HAP-1 (cell line): Measurements from ENCODE around the gene ART3.
"Not testable (repeated sequence)": the region's sequence is repeated elsewhere in the genome, so short reads cannot be mapped to it uniquely, and the experiment has no call there.

Experiments
- DNase-seq, 2 experiments: peaks; one replicate each; pipeline ENCODE4 v3.0.0-alpha.2; 2016 to 2020; ENCODE audit warnings: low spot score in 2 of 2
- H3K27me3 ChIP-seq: fragments of 250-450 bp; sonication (Bioruptor Pico); 2 replicates; pipeline ENCODE4 v1.5.1; 2020; ENCODE audit warnings: low read depth, mild to moderate bottlenecking, moderate library complexity
- H3K36me3 ChIP-seq: fragments of 250-450 bp; sonication (Bioruptor Pico); replicated peaks from 2 replicates; pipeline ENCODE4 v1.5.1; 2020; ENCODE audit warnings: mild to moderate bottlenecking
- H3K4me1 ChIP-seq: fragments of 250-450 bp; sonication (Bioruptor Pico); 2 replicates; pipeline ENCODE4 v1.5.1; 2020; ENCODE audit warnings: mild to moderate bottlenecking
- H3K4me3 ChIP-seq: fragments of 250-450 bp; sonication (Bioruptor Pico); 2 replicates; pipeline ENCODE4 v1.5.1; 2020; ENCODE audit warnings: mild to moderate bottlenecking, moderate library complexity
- H3K9me3 ChIP-seq: fragments of 250-450 bp; sonication (Bioruptor Pico); 2 replicates; pipeline ENCODE4 v1.5.1; 2020; ENCODE audit warnings: mild to moderate bottlenecking, moderate library complexity
- in situ Hi-C: fragments of 300-500 bp; cut with MboI; formaldehyde crosslinking; loops from 3 replicates; pipeline ENCODE4 v1.14.3; 2020; ENCODE audit warnings: low sequenced_read_pairs, inconsistent platforms, mixed read lengths

Gene ART3, protein sequence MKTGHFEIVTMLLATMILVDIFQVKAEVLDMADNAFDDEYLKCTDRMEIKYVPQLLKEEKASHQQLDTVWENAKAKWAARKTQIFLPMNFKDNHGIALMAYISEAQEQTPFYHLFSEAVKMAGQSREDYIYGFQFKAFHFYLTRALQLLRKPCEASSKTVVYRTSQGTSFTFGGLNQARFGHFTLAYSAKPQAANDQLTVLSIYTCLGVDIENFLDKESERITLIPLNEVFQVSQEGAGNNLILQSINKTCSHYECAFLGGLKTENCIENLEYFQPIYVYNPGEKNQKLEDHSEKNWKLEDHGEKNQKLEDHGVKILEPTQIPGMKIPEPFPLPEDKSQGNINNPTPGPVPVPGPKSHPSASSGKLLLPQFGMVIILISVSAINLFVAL

DNA sequence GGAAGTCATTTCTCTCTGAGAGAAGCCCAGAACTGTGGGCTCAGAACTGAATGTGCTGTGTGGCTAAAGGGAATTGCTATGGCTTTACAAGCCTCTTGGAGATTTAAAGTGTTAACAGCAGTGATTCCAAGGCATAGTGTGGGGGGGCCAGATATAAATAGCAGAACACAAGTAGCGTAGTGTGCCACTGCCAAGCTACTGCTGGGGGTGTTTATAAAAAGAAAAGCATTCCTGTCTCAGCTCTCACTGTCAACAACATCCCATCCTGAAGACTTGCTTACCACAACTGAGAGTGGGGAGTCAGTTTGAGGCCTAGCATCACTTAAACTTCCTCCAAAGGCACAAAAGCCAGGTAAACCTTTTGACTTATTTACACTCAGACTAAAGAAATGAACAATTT, at the start of gene ART3:
TSS of gene ART3 (plus strand) at position 242 of the 400 bp plus-strand sequence. CDS start 1,181 bp downstream, outside the sequence.
- Histone ChIP-seq H3K4me3 (no peak within 1 kb of the TSS), H3K36me3 (no peaks in the 10 kb centered on the region), H3K4me1 (peaks cover 7% of the 10 kb centered on the region), H3K27me3 (no peaks in the 10 kb centered on the region), H3K9me3 (no peaks in the 10 kb centered on the region)
- DNase-seq: no peak
- in situ Hi-C loops: no loop called here

DNA sequence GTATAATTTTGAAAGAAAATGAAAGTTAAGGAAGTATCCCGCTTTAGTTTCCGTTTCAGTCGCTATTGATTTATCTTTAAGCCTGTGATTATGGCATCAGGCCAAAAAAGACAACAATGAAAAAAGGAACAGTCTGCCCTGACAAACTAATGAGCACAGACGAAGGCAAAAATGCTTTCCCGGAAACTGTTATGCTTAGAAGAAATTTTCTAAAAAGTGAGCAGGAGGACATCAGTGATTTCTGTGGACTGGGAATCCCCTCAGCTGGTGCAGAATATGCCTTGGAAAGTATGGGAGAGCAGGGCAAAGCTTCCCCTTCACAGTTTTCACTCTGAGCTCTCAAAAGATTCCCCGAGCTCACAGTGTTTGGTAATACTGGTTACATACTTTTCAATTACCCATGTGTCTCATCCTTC, 46.2 kb upstream of the ART3 start:
- H3K27me3 ChIP-seq: peaks cover 29% of the 10 kb centered on the region
- no peaks in the 10 kb centered on the region for H3K36me3 ChIP-seq
- H3K9me3 ChIP-seq: no peaks in the 10 kb centered on the region
- no peak overlapping the region for H3K4me3 ChIP-seq
- in situ Hi-C loops: no loop called here
- peak in 1 of 2 experiments; percentile 52 for DNase-seq
- H3K4me1 ChIP-seq: peaks cover 7% of the 10 kb centered on the region; the same call in 1 of the 2 replicates

DNA sequence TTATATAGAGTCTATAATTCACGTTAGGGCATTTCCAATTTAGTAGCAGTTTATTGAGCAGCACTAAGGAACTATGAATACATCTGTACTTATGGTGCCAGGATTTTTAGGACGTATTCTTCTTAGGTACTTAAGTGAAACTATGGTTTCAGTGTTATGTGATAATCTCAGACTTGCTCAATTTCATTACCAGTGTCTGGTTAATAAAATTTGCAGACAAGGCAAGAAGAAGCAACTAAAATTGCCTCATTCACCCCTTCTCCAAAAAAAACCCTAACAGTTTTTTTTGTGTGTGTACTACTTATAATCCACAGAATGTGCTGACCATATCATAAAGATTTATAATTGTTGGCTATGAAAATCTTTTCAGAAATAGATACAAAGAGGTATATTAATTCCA, 45.2 kb upstream of the ART3 start:
- Histone ChIP-seq H3K36me3 (no peaks in the 10 kb centered on the region), H3K4me1 (peaks cover 7% of the 10 kb centered on the region; the same call in 1 of the 2 replicates), H3K9me3 (no peaks in the 10 kb centered on the region), H3K4me3 (no peak overlapping the region), H3K27me3 (peaks cover 26% of the 10 kb centered on the region)
- in situ Hi-C loops: no loop called here
- DNase-seq: no peak

DNA sequence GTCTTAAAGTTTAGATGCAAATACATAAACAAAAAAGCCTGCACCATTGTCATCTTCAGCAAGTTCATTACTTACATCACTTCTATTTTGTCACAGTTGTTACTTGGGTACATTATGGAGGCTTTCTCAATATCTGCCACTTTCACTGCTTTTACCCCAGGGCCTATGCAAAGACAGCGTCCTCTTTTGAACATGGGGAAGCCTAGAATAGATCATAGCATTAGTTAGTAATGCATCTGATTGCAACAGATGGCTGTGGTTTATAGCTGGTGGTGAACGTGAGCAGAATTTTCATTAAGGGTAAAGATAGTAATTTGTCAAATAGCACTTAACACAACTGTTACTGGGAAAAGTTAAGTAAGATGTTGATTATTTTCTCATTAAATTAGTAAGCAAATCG, 39.4 kb upstream of the ART3 start:
- no peaks in the 10 kb centered on the region for H3K36me3 ChIP-seq
- H3K4me3 ChIP-seq: no peak overlapping the region
- no peak for DNase-seq
- H3K4me1 ChIP-seq: no peaks in the 10 kb centered on the region
- no peaks in the 10 kb centered on the region for H3K9me3 ChIP-seq
- in situ Hi-C loops: no loop called here
- H3K27me3 ChIP-seq: peaks cover 13% of the 10 kb centered on the region

DNA sequence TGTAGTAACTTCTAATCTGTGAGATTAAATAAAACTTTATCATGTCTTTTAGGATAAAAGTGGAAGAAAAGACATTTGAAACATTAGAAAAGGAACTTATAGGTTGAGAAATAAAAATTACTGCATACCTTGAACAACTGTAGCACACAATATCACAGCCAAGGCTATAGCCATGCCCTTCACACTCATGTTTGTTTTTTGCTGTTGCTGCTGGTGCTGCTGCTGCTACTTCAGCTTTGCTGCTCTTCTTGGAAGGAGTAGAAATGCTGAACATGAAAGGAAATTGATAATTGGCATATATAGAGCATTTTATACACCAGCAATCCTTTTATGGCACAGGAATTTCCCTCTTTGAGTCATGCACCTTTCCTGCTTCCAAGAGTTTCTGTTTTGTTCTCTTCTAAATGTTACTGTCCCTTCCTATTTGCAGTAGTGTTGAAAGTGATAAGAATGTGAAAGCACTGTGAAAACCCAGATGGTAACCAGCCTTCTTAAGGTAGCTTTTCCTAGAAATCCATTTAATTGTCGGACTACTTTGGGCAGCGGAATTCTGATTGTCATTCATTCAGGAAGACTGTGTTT, 38.6 kb upstream of the ART3 start, which contains the start of gene CXCL11:
TSS of gene CXCL11 (minus strand) at position 272 of the 582 bp plus-strand sequence. CDS start at position 189, 83 bp downstream.
- Histone ChIP-seq H3K4me3 (no peak within 1 kb of the TSS), H3K4me1 (no peaks in the 10 kb centered on the region), H3K36me3 (no peaks in the 10 kb centered on the region), H3K9me3 (no peaks in the 10 kb centered on the region), H3K27me3 (peaks cover 9% of the 10 kb centered on the region)
- in situ Hi-C loops: no loop called here
- no peak for DNase-seq

DNA sequence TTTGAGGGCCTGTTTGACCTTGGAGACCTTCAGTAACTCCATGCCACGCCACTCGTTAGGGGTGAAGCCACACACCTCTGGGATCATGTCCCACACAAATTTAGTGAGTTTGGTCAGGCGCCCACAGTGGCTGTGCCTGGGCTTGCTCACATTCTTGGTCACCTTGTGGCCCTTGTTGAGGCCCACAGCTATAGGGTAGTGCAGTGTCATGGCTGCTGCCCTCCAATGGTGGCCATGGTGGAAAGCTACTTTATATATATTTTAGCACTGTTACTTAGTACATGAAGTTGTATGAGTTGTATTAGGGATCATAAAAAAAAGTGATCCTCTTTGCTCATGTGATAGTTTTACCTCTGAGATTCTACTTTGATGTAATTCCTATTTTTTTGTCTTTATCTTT, 37.7 kb upstream of the ART3 start:
- Histone ChIP-seq H3K27me3 (peaks cover 8% of the 10 kb centered on the region), H3K36me3 (no peaks in the 10 kb centered on the region), H3K9me3 (no peaks in the 10 kb centered on the region), H3K4me3 (no peak overlapping the region), H3K4me1 (no peaks in the 10 kb centered on the region)
- DNase-seq: no peak
- in situ Hi-C loops: no loop called here

DNA sequence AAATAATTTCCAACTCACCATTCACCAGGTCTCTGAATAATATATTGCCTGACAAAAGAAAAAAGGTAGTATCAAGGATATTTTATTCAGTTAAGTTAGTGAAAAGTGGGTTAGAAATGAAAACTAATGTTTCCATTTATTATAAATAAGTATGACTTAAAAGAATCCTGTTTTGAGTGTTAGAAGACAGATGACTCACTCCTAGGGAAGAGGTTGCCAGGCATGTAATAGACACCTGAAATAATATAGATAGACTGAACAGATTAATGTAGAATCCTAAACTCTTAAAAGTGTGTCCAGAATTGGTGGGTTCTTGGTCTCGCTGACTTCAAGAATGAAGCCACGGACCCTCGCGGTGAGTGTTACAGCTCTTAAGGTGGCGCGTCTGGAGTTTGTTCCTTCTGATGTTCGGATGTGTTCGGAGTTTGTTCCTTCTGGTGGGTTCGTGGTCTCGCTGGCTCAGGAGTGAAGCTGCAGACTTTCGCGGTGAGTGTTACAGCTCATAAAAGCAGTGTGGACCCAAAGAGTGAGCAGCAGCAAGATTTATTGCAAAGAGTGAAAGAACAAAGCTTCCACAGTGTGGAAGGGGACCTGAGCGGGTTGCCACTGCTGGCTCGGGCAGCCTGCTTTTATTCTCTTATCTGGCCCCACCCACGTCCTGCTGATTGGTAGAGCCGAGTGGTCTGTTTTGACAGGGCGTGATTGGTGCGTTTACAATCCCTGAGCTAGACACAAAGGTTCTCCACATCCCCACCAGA, 32.1 kb upstream of the ART3 start:
- H3K9me3 ChIP-seq, H3K27me3 ChIP-seq, DNase-seq, H3K36me3 ChIP-seq, H3K4me3 ChIP-seq, in situ Hi-C loops, H3K4me1 ChIP-seq: not testable (repeated sequence)

DNA sequence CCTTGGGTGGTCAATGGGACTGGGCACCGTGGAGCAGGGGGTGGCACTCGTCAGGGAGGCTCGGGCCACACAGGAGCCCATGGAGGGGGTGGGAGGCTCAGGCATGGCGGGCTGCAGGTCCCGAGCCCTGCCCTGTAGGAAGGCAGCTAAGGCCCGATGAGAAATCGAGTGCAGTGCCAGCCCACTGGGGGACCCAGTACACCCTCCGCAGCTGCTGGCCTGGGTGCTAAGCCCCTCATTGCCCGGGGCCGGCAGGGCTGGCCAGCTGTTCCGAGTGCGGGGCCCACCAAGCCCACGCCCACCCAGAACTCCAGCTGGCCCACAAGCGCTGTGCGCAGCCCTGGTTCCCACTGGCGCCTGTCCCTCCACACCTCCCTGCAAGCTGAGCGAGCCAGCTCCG, 31.2 kb upstream of the ART3 start:
- H3K4me3 ChIP-seq, H3K27me3 ChIP-seq, H3K9me3 ChIP-seq, in situ Hi-C loops, H3K4me1 ChIP-seq, DNase-seq, H3K36me3 ChIP-seq: not testable (repeated sequence)

DNA sequence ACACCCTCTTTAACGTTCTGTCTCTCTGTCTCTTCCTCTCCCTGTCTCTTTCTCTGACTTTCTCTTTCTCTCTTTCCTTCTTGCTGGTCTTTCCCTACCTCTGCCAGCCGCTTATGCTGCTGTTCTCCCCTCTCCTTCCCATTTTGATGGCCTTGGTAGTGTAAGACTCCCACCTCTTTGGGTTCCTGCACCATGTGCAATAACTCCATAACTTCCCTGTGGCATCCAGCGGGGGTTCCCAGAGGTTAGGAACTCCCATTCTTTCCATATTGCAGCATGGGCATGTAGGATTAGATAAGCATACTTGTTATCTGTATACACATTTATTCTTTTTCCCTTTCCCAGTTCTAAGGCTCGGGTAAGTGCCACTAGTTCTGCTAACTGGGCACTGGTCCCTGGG, 29.8 kb upstream of the ART3 start:
- DNase-seq, H3K9me3 ChIP-seq, in situ Hi-C loops, H3K4me3 ChIP-seq, H3K36me3 ChIP-seq, H3K27me3 ChIP-seq, H3K4me1 ChIP-seq: not testable (repeated sequence)

DNA sequence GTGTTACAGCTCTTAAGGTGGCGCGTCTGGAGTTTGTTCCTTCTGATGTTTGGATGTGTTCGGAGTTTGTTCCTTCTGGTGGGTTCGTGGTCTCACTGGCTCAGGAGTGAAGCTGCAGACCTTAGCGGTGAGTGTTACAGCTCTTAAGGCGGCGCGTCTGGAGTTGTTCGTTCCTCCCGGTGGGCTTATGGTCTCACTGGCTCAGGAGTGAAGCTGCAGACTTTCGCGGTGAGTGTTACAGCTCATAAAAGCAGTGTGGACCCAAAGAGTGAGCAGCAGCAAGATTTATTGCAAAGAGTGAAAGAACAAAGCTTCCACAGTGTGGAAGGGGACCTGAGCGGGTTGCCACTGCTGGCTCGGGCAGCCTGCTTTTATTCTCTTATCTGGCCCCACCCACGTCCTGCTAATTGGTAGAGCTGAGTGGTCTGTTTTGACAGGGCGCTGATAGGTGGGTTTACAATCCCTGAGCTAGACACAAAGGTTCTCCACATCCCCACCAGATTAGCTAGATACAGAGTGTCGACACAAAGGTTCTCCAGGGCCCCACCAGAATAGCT, 24.6 kb upstream of the ART3 start:
- H3K4me3 ChIP-seq, H3K9me3 ChIP-seq, H3K36me3 ChIP-seq, H3K27me3 ChIP-seq, in situ Hi-C loops, DNase-seq: not testable (repeated sequence)
- peaks cover 16% of the 10 kb centered on the region for H3K4me1 ChIP-seq

DNA sequence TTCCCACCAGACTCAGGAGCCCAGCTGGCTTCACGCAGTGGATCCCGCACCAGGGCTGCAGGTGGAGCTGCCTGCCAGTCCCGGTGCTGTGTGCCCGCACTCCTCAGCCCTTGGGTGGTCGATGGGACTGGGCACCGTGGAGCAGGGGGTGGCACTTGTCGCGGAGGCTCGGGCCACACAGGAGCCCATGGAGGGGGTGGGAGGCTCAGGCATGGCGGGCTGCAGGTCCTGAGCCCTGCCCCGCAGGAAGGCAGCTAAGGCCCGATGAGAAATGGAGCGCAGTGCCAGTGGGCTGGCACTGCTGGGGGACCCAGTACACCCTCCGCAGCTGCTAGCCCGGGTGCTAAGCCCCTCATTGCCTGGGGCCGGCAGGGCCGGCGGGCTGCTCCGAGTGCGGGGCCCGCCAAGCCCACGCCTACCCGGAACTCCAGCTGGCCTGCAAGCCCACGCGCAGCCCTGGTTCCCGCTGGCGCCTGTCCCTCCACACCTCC, 23.9 kb upstream of the ART3 start:
- in situ Hi-C loops, DNase-seq, H3K27me3 ChIP-seq, H3K9me3 ChIP-seq, H3K4me3 ChIP-seq, H3K36me3 ChIP-seq: not testable (repeated sequence)
- H3K4me1 ChIP-seq: peaks cover 23% of the 10 kb centered on the region

DNA sequence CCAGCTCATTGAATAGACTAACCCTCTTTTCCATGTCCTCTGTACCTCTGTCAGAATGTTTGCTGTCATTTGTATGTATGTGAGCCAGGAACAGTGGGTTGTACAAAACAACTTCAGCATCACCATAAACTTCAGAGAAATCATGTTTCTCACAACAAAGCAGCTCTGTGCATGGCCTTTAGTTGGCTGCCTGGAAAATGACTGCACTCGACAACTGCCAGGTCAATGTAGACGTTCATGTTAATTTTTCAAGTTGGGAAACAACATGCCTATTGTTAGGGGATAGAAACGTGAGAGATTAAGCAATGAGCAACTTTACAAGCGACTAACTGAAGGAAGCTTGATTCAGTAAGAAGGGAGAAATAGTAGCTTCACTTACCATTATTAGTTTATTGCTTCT, 20.8 kb upstream of the ART3 start:
- peaks cover 31% of the 10 kb centered on the region for H3K4me1 ChIP-seq
- in situ Hi-C loops: no loop called here
- no peak overlapping the region for H3K4me3 ChIP-seq
- H3K36me3 ChIP-seq: no peaks in the 10 kb centered on the region
- no peaks in the 10 kb centered on the region for H3K9me3 ChIP-seq
- DNase-seq: peak; percentile 55 to 83
- H3K27me3 ChIP-seq: peaks cover 2% of the 10 kb centered on the region; the same call in 1 of the 2 replicates

DNA sequence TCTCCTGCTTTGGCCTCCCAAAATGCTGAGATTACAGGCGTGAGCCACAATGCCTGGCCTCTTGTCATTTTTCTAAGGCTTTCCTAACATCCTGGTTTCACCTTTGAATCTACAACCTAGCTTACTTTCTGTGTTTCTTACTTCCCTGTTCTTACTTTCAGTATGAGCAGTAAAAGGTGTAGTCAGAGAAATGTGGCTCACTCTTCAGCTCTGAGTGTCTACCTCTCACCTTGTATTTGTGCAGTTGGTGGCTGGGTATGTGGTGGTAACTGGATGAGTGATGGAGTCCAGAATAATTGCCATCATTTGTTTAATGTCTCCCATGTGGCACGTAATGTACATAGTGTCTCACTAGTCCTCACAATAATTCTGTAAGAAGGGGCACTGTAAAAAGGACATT, 19.5 kb upstream of the ART3 start:
- no peaks in the 10 kb centered on the region for H3K36me3 ChIP-seq
- H3K9me3 ChIP-seq: no peaks in the 10 kb centered on the region
- H3K27me3 ChIP-seq: peaks cover 6% of the 10 kb centered on the region; the same call in 1 of the 2 replicates
- DNase-seq: peak in 1 of 2 experiments; percentile 39
- peaks cover 31% of the 10 kb centered on the region for H3K4me1 ChIP-seq
- no peak overlapping the region for H3K4me3 ChIP-seq
- in situ Hi-C loops: no loop called here
